HG02678 (cell line): ENCODE measurements around the gene CHST3.
"Not testable (repeated sequence)": the region's sequence is repeated elsewhere in the genome, so short reads cannot be mapped to it uniquely, and the experiment has no call there.

ENCODE experiments used
- ATAC-seq: cut with Tn5 transposase; IDR thresholded peaks from one replicate; pipeline ENCODE4 v1.9.1; 2021; ENCODE audit warnings: mild to moderate bottlenecking, moderate library complexity; ENCODE audit not compliant: unreplicated experiment

The CHST3 gene

DNA sequence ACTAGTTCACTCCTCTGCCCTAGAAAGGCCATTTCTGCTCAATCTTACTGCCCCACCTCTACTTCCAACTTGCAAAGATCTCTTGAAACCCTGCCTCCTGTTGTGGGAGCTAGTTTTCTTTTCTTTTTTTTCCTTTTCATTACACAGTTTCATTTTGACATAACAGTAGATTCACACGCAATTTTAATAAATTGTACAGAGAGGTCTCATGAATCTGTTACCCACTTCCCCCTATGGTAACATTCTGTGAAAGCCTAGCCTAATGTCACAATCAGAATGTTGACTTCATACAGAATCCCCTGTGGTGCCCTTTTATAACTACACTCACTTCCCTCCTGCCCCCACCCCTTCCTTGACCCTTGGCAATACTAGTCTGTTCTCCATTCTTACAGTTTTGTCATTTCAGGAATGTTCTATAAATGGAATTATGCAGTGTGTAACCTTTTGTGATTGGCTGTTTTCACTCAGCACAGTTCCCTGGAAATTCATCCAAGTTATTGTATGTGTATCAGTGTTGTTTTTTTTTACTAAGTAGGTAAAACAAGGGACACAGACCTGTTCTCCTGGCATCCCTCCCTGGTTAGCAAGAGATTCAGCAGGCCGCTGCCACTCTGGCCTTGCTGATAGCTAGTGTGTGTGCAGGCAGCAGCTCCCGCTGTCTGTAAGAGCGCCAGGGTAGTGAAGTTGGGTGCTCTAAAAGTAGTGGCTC lies 21.5 kb downstream of the CHST3 start:
- ATAC-seq = no peak

- ATAC-seq = not testable (repeated sequence)
Observed at GRCh38 chr10:71988895-71989294, 24.7 kb downstream of the CHST3 start.

GRCh38 chr10:71989661-71990454 lies 25.7 kb downstream of the CHST3 start:
- ATAC-seq = no peak

GRCh38 chr10:71990706-71991269 lies 26.6 kb downstream of the CHST3 start:
- ATAC-seq = no peak

DNA sequence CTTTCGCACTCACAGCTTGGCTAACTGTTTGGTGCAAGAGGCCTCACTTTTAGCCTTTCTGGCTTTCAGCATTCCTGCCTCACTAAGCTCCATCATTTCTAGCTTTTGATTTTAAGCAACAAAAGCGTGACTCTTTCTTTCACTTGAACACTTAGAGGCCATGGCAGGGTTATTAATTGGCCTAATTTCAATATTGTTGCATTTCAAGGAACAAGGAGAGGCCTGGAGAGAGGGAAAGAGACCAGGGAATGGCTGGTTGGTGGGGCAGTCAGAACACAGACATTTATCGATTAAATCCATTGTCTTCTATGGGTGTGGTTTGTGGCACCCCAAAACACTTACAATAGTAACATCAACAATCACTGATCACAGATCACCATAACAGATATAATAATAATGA lies 31.3 kb downstream of the CHST3 start:
- no peak for ATAC-seq

GRCh38 chr10:71995887-71996575 lies 31.8 kb downstream of the CHST3 start:
- ATAC-seq = no peak

DNA sequence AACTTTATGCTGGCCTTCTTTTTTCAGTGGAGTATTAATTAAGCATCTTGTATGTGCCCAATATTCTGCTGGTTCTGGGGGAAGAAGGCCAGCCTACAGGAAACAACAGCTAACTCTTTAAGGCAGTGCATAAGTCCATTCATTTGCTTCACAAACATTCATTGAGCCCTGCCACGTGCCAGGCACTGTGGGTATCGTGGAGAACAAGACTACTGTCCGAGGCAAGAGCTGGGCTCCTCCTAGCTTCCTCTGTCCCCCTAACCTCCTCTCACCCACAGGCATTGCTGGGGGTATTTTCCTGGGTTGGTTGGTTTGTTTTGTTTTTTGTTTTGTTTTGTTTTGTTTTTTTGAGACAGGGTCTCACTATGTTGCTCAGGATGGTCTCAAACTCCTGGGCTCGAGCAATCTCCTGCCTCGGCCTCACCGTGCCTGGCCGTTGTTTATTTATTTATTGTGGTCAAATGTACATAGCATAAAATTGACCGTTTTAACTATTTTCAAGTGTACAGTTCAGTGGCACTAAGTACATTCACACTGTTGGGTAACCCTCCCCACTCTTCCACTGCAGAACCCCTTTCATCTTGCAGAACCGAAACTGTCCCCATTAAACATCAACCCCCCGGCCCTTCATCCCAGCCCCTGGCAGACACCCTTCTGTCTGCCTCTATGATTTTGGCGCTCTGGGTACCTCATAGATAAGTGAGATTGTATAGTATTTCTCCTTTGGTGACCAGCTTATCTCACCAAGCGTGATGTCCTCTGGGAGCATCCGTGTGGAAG lies 32.6 kb downstream of the CHST3 start:
- no peak for ATAC-seq

DNA sequence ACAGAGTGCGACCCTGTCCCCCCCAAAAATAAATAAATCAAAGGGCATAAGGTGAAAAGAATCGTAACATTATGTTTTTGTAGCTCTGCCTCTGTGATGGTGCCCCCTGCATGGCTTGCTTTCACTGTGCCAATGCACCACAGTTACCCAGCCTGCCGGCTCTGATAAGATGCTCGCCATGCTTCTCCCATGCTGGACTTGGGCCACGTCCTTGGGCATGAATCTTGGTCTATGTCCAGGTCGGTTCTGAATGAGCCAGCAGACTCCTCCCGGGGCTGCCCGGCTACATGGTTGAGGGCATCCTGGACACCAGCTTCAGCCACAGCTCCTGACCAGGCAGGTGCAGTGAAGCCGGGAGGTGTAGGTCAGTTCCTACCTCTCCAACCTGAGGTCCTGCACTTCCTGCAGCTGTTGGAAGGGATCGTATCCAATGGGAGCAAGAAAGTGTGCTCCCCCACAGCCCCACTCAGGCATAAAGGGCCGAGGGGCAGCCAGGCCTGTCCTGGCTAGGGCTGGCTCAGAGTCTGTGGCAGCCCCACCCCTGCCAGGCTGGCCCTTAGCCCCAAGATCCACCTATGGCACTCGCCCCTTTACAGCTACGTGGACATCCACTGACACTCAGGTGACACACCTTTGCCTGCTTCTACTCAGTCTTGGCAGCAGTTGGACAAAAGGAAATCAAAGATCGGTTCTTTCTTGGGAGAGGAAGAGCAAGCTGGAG lies 34.1 kb downstream of the CHST3 start:
- no peak for ATAC-seq

GRCh38 chr10:71998840-71999194 lies 34.6 kb downstream of the CHST3 start:
- ATAC-seq = no peak

DNA sequence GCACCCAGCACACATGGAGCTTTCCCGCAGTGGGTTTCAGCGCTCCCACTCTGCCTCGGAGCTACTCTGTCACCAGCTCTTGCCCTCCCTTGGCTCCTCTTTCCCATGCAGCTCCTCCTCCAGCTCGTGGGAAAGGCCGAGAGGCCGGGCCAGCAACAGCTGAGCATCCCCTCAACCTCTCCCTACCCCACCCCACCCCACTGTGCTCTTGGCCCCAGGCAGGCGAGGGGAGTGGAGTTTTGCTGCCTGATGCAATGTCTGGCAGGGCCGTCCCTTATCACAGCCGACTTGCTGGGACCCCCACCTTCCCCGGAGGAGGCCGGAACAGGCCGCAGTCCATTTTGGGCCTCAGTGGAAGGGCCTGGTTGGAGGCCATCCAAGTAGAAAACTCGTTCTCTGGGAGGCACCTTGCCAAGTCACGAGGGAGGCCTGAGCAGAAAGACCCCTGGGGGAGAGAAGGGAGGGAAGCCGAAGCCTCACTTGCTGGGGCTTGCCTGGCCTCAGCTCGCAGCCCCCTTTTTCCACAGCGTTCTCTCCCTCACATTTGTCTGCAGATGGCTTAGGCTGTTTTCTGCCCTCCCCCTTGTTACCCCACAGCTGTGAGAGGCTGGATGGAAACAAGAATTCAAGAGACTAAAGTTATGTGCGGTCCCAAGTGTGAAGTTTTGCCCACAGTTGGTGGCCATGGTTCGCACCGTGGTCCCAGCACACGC lies 35.3 kb downstream of the CHST3 start:
- ATAC-seq = no peak

DNA sequence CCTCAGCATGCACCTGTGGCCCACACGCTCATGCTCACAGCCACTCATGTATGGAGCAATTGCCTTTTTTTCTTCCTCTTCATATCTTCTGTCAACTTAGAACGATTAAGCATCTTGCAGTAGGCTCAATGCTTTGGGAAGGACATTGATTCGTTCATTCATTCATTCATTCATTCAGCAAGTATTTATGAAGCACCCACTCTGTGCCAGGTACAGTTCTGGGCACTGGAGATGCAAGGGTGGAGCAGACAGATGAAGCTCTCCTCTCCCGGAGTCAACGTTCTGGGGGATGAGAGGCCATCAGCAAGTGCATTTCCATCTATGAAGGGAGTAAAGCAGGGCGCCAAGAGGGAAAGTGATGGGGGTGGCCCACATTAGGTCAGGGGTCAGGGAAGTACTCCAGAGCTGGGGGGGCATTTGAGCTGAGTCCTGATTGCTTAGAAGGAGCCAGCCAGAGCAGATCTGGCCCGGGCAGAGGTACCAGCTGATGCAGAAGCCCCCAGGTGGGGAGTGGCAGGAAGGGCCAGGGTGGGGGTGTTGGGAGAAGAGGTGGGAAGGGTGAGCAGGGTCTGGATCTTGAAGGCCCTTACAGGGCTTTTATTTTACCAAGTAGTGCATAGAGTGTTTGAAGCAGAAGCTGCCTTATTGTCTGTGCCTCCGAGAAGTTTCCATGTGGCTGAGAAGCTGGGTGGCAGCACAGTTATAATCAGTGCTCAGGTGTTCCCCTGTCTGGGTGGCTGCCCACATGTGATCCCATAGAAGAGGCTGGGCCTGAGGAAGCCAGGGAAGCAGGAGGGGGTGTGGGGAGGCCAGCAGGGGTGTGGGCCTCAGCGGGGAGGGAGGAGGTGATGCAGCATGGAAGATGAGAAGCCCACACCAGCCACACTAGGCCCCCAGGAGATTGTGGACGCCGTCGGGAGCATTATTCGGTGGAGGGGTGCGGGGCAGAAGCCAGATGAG lies 36.2 kb downstream of the CHST3 start:
- no peak for ATAC-seq

- ATAC-seq = no peak
Observed at GRCh38 chr10:72001033-72001395, 36.8 kb downstream of the CHST3 start.

- ATAC-seq = no peak
Observed at GRCh38 chr10:72002354-72003295, 38.4 kb downstream of the CHST3 start.

- no peak for ATAC-seq
Observed at GRCh38 chr10:72006026-72006425, 41.8 kb downstream of the CHST3 start.

DNA sequence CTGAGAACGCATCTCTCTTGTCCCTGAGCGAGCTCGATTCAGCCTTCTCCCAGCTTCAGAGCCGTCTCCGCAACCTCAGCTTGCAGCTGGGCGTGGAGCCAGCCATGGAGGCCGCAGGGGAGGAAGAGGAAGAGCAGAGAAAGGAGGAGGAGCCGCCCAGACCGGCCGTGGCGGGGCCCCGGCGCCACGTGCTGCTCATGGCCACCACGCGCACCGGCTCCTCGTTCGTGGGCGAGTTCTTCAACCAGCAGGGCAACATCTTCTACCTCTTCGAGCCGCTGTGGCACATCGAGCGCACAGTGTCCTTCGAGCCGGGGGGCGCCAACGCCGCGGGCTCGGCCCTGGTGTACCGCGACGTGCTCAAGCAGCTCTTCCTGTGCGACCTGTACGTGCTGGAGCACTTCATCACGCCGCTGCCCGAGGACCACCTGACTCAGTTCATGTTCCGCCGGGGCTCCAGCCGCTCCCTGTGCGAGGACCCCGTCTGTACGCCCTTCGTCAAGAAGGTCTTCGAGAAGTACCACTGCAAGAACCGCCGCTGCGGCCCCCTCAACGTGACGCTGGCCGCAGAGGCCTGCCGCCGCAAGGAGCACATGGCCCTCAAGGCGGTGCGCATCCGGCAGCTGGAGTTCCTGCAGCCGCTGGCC lies 43.2 kb downstream of the CHST3 start:
- ATAC-seq = no peak

DNA sequence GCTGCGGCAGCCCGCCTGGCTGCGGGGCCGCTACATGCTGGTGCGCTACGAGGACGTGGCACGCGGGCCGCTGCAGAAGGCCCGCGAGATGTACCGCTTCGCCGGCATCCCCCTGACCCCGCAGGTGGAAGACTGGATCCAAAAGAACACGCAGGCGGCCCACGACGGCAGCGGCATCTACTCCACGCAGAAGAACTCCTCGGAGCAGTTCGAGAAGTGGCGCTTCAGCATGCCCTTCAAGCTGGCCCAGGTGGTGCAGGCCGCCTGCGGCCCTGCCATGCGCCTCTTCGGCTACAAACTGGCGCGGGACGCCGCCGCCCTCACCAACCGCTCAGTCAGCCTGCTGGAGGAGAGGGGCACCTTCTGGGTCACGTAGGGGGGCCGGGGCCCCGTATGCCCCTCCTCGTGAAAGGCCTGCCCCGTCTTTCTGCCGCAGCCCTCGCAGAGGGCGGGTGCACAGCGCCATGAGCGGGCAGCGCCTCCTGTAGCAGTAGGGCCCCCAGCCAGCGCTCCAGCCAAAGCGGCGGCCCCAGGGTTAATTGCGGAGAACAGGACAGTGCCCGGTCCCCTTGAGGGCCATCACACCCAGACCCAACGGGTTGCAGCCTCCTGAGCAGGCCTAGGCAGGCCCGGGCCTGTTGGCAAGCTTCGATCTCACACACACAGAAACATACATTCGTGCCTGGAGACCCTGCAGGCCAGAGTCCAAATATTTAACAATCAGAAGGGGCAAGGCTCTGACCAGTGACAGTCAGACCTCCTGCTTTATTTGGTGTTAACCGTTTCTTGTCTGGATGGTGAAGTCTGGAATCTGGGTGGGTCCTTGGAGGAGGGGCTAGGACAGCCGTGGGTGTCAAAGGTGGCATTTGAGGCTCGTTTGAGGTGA lies 44.1 kb downstream of the CHST3 start:
- ATAC-seq = no peak
